IMR-90 (cell line): ENCODE data around the gene FOSL2. TPM values are rescaled to one million over a fixed set of nuclear protein-coding genes. Genes with fewer than 3 reads are reported as not detected.

Experiments used
- ATAC-seq: fragments of 200-7000 bp; cut with Tn5 transposase; 2 replicates; pipeline ENCODE4 v1.9.1; 2020; ENCODE audit warnings: low read depth, mild to moderate bottlenecking, moderate library complexity
- BruUV-seq: library from RNA; stranded (reverse); fragments of 400-500 nt; replicated peaks from 2 replicates; lab custom pipeline; 2021; lab: Mats Ljungman, UMichigan
- CTCF ChIA-PET: fragments of 300-600 bp; formaldehyde crosslinking; extraction: SDS; loops from one replicate; lab custom pipeline; 2021; ENCODE audit warnings: antibody characterized with exemption; lab: Yijun Ruan, JAX
- POLR2A ChIA-PET: fragments of 300-600 bp; sonication (Branson Sonifier 250); formaldehyde crosslinking; loops from one replicate; lab custom pipeline; 2022; ENCODE audit warnings: antibody characterized with exemption; ENCODE audit not compliant: unreplicated experiment; lab: Charles Lee
- DNase-seq: peaks from one replicate; pipeline ENCODE4 v3.0.0; 2013
- H2AFZ ChIP-seq: replicated peaks from 2 replicates; pipeline ENCODE3; 2013; ENCODE audit warnings: low read length, mild to moderate bottlenecking; ENCODE audit not compliant: poor library complexity
- H2AK5ac ChIP-seq: 2 replicates; pipeline ENCODE4 v1.6.1; 2013; ENCODE audit warnings: low read depth, low read length, inconsistent platforms
- H2AK9ac ChIP-seq: replicated peaks from 2 replicates; pipeline ENCODE3; 2013; ENCODE audit warnings: mild to moderate bottlenecking, low read depth, low read length, moderate library complexity; ENCODE audit not compliant: poor library complexity
- H2BK120ac ChIP-seq: 2 replicates; pipeline ENCODE4 v1.6.1; 2013; ENCODE audit warnings: low read depth, low read length, inconsistent platforms
- H2BK15ac ChIP-seq: 3 replicates; pipeline ENCODE4 v1.6.1; 2013; ENCODE audit warnings: low read depth, low read length, inconsistent platforms
- H2BK20ac ChIP-seq: 2 replicates; pipeline ENCODE4 v1.6.1; 2013; ENCODE audit warnings: low read depth, mild to moderate bottlenecking, inconsistent platforms, low read length, moderate library complexity
- H2BK5ac ChIP-seq: 2 replicates; pipeline ENCODE4 v1.6.1; 2013; ENCODE audit warnings: mild to moderate bottlenecking, low read depth, low read length, inconsistent platforms; ENCODE audit not compliant: poor library complexity, severe bottlenecking
- H3K14ac ChIP-seq: replicated peaks from 2 replicates; pipeline ENCODE4 v1.6.1; 2013; ENCODE audit warnings: low read depth, low read length, inconsistent platforms
- H3K18ac ChIP-seq: 2 replicates; pipeline ENCODE4 v1.6.1; 2013; ENCODE audit warnings: low read depth, low read length, control low read depth
- H3K23ac ChIP-seq: 2 replicates; pipeline ENCODE4 v1.6.1; 2013; ENCODE audit warnings: low read depth, low read length, inconsistent platforms
- H3K27ac ChIP-seq: 2 replicates; pipeline ENCODE4 v1.5.1; 2013; ENCODE audit warnings: mild to moderate bottlenecking, control low read depth, low read length; ENCODE audit not compliant: insufficient read depth
- H3K27me3 ChIP-seq: 2 replicates; pipeline ENCODE4 v1.6.1; 2013; ENCODE audit warnings: low read length; ENCODE audit not compliant: control insufficient read depth, insufficient read depth
- H3K36me3 ChIP-seq: 2 replicates; pipeline ENCODE4 v1.6.1; 2013; ENCODE audit warnings: low read length, mixed read lengths; ENCODE audit not compliant: control insufficient read depth, insufficient read depth
- H3K4ac ChIP-seq: 2 replicates; pipeline ENCODE4 v1.6.1; 2013; ENCODE audit warnings: low read depth, low read length, inconsistent platforms
- H3K4me1 ChIP-seq: 2 replicates; pipeline ENCODE4 v1.6.1; 2013; ENCODE audit warnings: low read length, mixed read lengths; ENCODE audit not compliant: control insufficient read depth, insufficient read depth
- H3K4me2 ChIP-seq: 2 replicates; pipeline ENCODE4 v1.6.1; 2013; ENCODE audit warnings: low read depth, mild to moderate bottlenecking, control low read depth, low read length, moderate library complexity
- H3K4me3 ChIP-seq: 2 replicates; pipeline ENCODE4 v1.5.1; 2013; ENCODE audit warnings: low read depth, mild to moderate bottlenecking, control low read depth, low read length, moderate library complexity; ENCODE audit not compliant: insufficient read depth
- H3K56ac ChIP-seq: 2 replicates; pipeline ENCODE4 v1.6.1; 2013; ENCODE audit warnings: low read length, inconsistent platforms; ENCODE audit not compliant: insufficient read depth; ENCODE audit errors: extremely low read depth
- H3K79me1 ChIP-seq, 2 experiments: 2 replicates each; pipeline ENCODE4 v1.6.1; 2013; ENCODE audit warnings: low read length in 2 of 2, inconsistent platforms in 1 of 2, low read depth in 1 of 2
- H3K9ac ChIP-seq: 2 replicates; pipeline ENCODE4 v1.6.1; 2013; ENCODE audit warnings: low read depth, low read length, control low read depth
- H3K9me1 ChIP-seq: 2 replicates; pipeline ENCODE4 v1.6.1; 2013; ENCODE audit warnings: low read length, inconsistent platforms; ENCODE audit not compliant: insufficient read depth
- H3K9me3 ChIP-seq: 2 replicates; pipeline ENCODE4 v1.6.1; 2013; ENCODE audit warnings: low read length; ENCODE audit not compliant: control insufficient read depth, insufficient read depth
- H4K20me1 ChIP-seq: 2 replicates; pipeline ENCODE4 v1.6.1; 2013; ENCODE audit warnings: low read length, inconsistent platforms; ENCODE audit not compliant: insufficient read depth
- H4K5ac ChIP-seq: 2 replicates; pipeline ENCODE4 v1.6.1; 2013; ENCODE audit warnings: mild to moderate bottlenecking, low read depth, low read length, control low read depth
- H4K8ac ChIP-seq, 2 experiments: 2 replicates each; pipeline ENCODE4 v1.6.1; 2013; ENCODE audit warnings: low read depth in 2 of 2, low read length in 2 of 2, control low read depth in 1 of 2, inconsistent platforms in 1 of 2
- H4K91ac ChIP-seq: 2 replicates; pipeline ENCODE4 v1.6.1; 2013; ENCODE audit warnings: low read depth, low read length, inconsistent platforms; ENCODE audit not compliant: insufficient read depth
- BHLHE40 ChIP-seq: fragments of 150-350 bp; IDR thresholded peaks from 2 replicates; pipeline ENCODE4 v1.6.1; 2016; ENCODE audit warnings: mild to moderate bottlenecking, low read depth, low read length
- CEBPB ChIP-seq: IDR thresholded peaks from 2 replicates; pipeline ENCODE4 v1.6.1; 2012; ENCODE audit warnings: low read depth, low read length, improper control_type of control experiment
- CHD1 ChIP-seq: IDR thresholded peaks from 2 replicates; pipeline ENCODE4 v1.6.1; 2012; ENCODE audit warnings: low read depth, low read length, improper control_type of control experiment
- CTCF ChIP-seq: conservative IDR thresholded peaks from 2 replicates; pipeline ENCODE4 v1.5.1; 2012; ENCODE audit warnings: mild to moderate bottlenecking, low read depth, low read length, improper control_type of control experiment
- FOS ChIP-seq: fragments of 150-350 bp; IDR thresholded peaks from 2 replicates; pipeline ENCODE4 v1.6.1; 2016; ENCODE audit warnings: low read depth, low read length
- MAZ ChIP-seq: IDR thresholded peaks from 2 replicates; pipeline ENCODE4 v1.6.1; 2012; ENCODE audit warnings: low read depth, mild to moderate bottlenecking, low read length, improper control_type of control experiment, moderate library complexity, borderline replicate concordance
- MXI1 ChIP-seq: IDR thresholded peaks from 2 replicates; pipeline ENCODE4 v1.6.1; 2012; ENCODE audit warnings: low read depth, mild to moderate bottlenecking, low read length, moderate library complexity, borderline replicate concordance
- NFE2L2 ChIP-seq: fragments of 150-350 bp; IDR thresholded peaks from 2 replicates; pipeline ENCODE4 v1.6.1; 2016; ENCODE audit warnings: low read depth, mild to moderate bottlenecking, low read length
- POLR2A ChIP-seq: IDR thresholded peaks from 2 replicates; pipeline ENCODE4 v1.6.1; 2012; ENCODE audit warnings: mild to moderate bottlenecking, low read depth, low read length
- RAD21 ChIP-seq: IDR thresholded peaks from 2 replicates; pipeline ENCODE4 v1.6.1; 2012; ENCODE audit warnings: low read length, improper control_type of control experiment
- RCOR1 ChIP-seq: IDR thresholded peaks from 2 replicates; pipeline ENCODE4 v1.6.1; 2012; ENCODE audit warnings: mild to moderate bottlenecking, low read length, improper control_type of control experiment; ENCODE audit not compliant: insufficient replicate concordance
- RFX5 ChIP-seq: IDR thresholded peaks from 2 replicates; pipeline ENCODE4 v1.8.0; 2012; ENCODE audit warnings: low read depth, mild to moderate bottlenecking, low read length, moderate library complexity
- SMC3 ChIP-seq: fragments of 150-350 bp; IDR thresholded peaks from 2 replicates; pipeline ENCODE4 v1.6.1; 2016; ENCODE audit warnings: low read depth, mild to moderate bottlenecking, antibody characterized with exemption, low read length, moderate library complexity
- USF2 ChIP-seq: fragments of 150-350 bp; IDR thresholded peaks from 2 replicates; pipeline ENCODE4 v1.6.1; 2017; ENCODE audit warnings: mild to moderate bottlenecking, antibody characterized with exemption, low read length, low read depth
- WGBS, 2 experiments: methylation state at CpG; one replicate each; pipeline versions ENCODE4 v1.1.5 to v1.1.7; 2013; ENCODE audit warnings: missing lambda C conversion rate in 2 of 2; ENCODE audit not compliant: insufficient read length in 1 of 2; ENCODE audit errors: extremely low coverage in 2 of 2; 5-methylcytosine and 5-hydroxymethylcytosine counted together
- dilution Hi-C: fragments of 300-500 bp; cut with HindIII; formaldehyde crosslinking; loops from one replicate; pipeline ENCODE4 v1.14.3; 2018; ENCODE audit warnings: low sequenced_read_pairs; ENCODE audit not compliant: unreplicated experiment
- in situ Hi-C: fragments of 300-500 bp; cut with MboI; formaldehyde crosslinking; loops from 3 replicates; pipeline ENCODE4 v1.14.3; 2019; ENCODE audit warnings: low sequenced_read_pairs, inconsistent platforms, mixed read lengths
- intact Hi-C: fragments of 100-400 bp; cut with micrococcal nuclease; formaldehyde crosslinking; loops from 2 replicates; pipeline ENCODE4 v1.10.0; 2022
- polyA plus RNA-seq, 3 experiments: library from polyadenylated mRNA; depleted of rRNA; stranded (reverse); fragments of >200 nt; gene quantifications; 2 replicates each; pipeline ENCODE4 v1.2.3, GENCODE V29; 2012; ENCODE audit warnings: low replicate concordance in 1 of 3
- total RNA-seq: library from RNA; depleted of rRNA; stranded (reverse); fragments of >200 nt; gene quantifications from 2 replicates; pipeline ENCODE4 v1.2.3, GENCODE V29; 2012
- TF ChIP-seq, protein P1 (sequence below): fragments of 150-350 bp; IDR thresholded peaks from 2 replicates; pipeline ENCODE4 v1.6.1; 2016; ENCODE audit warnings: low read depth, mild to moderate bottlenecking, low read length, moderate library complexity, borderline replicate concordance

FOSL2 gene
- total and polyA plus RNA-seq, 2 of the 4 experiments (the other 2 are of a cell fraction): 31.4 to 46.3 TPM

- DNase-seq: no peak
- TF ChIP-seq, protein P1, sequence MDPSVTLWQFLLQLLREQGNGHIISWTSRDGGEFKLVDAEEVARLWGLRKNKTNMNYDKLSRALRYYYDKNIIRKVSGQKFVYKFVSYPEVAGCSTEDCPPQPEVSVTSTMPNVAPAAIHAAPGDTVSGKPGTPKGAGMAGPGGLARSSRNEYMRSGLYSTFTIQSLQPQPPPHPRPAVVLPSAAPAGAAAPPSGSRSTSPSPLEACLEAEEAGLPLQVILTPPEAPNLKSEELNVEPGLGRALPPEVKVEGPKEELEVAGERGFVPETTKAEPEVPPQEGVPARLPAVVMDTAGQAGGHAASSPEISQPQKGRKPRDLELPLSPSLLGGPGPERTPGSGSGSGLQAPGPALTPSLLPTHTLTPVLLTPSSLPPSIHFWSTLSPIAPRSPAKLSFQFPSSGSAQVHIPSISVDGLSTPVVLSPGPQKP: no peak
- TF ChIP-seq CHD1 (no peak), RAD21 (no peak), MXI1 (no peak), RCOR1 (no peak), USF2 (no peak), FOS (no peak), NFE2L2 (no peak), BHLHE40 (no peak), CEBPB (no peak), SMC3 (no peak), CTCF (no peak), MAZ (no peak), RFX5 (no peak), POLR2A (no peak)
Observed at GRCh38 chr2:28355521-28356094, 37.0 kb upstream of the FOSL2 start.

More at GRCh38 chr2:28355521-28356094, 37.0 kb upstream of the FOSL2 start:
- Histone ChIP-seq H2BK5ac (peak overlapping the region; percentile 55), H3K9me3 (no peaks in the 10 kb centered on the region), H3K18ac (peak overlapping the region; percentile 60), H3K79me1 (peaks cover 0 to 4% of the 10 kb centered on the region in 2 experiments; a peak in 1 of 4 replicates), H3K23ac (peak overlapping the region; percentile 78), H3K9me1 (peaks cover 22% of the 10 kb centered on the region), H2AK5ac (peak overlapping the region; percentile 93), H3K36me3 (no peaks in the 10 kb centered on the region), H3K4me3 (no peak overlapping the region), H3K4ac (peak overlapping the region; percentile 98), H2AFZ (peak overlapping the region; percentile 94), H3K27ac (peak overlapping the region; percentile 63), H3K56ac (0 out of 2 replicates have a peak overlapping the region, but pooled peaks have one; percentile 41), H2BK15ac (peak overlapping the region; percentile 87; the same call in 2 of the 3 replicates), H4K8ac (peak overlapping the region; percentile 75 to 94; a peak in 3 of 4 replicates), H2BK20ac (peak overlapping the region; percentile 84), H3K9ac (peak overlapping the region; percentile 64), H4K5ac (peak overlapping the region; percentile 87), H2BK120ac (peak overlapping the region; percentile 97), H3K27me3 (no peaks in the 10 kb centered on the region), H4K20me1 (no peaks in the 10 kb centered on the region), H3K4me1 (peaks cover 19% of the 10 kb centered on the region), H3K4me2 (no peak overlapping the region), H4K91ac (peak overlapping the region; percentile 96), H3K14ac (peak overlapping the region; percentile 96), H2AK9ac (peak overlapping the region; percentile 96)
- dilution Hi-C loops: no loop called here
- BruUV-seq: no TSS peak
- peak; percentile 12 for ATAC-seq
- POLR2A ChIA-PET: no interaction called here
- in situ Hi-C loops: no loop called here
- WGBS, 2 experiments: 67% methylated on average over 1 of the region's 6 CpGs; no CpG with 5 or more reads in 1 of the 2 experiments
- CTCF ChIA-PET: interaction anchor here (1.0 kb wide), 1 partner anchor 338 kb away, joined by 3 read pairs; no protein-coding TSS in a partner anchor
- intact Hi-C loops: no loop called here
